Measurements from ENCODE around the gene USP15.

The USP15 gene

DNA sequence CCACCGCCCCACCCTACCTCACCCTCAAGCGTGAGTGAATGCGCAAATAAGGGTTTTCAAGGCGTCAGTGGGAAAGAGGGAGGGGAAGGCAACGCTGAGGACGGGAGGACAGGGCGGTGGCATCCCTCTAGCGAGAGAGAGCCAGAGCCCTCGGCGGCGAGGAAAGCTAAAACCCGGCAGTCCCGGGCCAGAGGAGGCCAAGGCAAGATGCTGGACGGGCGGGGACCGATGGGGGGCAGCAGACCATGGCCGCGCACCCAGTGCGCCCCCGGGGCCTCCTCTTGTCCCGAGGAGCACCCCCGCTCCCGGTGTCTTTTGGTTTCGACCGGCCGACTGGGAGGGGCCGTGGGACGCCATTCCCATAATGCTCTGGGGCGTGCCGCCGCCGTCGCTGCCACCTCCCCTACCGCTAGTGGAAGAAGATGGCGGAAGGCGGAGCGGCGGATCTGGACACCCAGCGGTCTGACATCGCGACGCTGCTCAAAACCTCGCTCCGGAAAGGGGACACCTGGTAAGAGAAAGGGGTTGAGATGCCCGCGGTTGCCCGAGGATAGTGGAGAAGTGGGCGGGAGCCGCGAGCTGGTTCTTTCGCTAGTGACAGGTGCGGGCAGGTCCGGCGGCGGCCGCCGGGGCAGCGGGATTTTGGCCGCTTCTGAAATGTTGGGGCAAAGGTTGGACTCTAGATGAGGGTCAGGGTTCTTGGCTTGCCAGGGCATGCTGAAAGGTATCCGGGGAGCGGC is at the start of gene USP15:
Gene USP15 (plus strand): TSS at position 412 of the 740 bp plus-strand sequence. CDS start 11 bp downstream, at position 423.
- DNase-seq, result peak; percentile 98

DNA sequence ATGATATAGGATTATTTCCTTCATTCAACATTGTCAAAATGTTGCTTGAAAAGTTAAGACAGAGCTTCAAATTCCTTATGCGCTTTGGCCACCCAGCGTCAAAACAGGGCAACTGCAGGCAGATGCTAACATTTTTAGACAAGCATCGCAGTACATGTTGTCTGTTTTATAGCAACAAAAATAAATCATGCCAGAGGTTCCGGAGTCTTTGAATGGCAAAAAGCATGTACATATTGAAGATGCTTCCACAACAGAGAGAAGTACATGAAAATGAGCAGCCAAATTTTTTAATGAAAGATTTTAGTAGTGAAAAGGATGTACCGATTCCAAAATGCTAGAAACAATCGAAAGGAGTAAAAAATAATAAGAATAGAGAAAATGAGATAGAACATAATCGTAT is 49.8 kb upstream of the USP15 start:
- peak; percentile 52 for DNase-seq

DNA sequence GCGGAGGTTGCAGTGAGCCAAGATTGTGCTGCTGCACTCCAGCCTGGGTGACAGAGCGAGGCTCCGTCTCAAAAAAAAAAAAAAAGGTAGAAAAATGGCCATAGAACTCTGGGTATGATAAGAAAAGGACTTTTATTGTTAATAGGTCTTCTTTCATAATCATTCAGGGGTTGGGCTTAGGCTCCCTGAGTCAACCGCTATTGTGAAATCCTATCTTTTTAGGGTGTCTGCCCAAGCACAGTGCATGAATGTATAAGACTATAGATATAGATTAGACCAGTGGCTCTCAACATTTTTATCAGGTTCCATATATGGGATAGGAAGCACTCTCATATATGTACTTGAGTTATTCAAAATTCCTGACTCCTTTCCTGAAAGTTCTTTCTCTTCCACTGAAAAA is 48.7 kb upstream of the USP15 start:
- DNase-seq, result no peak

DNA sequence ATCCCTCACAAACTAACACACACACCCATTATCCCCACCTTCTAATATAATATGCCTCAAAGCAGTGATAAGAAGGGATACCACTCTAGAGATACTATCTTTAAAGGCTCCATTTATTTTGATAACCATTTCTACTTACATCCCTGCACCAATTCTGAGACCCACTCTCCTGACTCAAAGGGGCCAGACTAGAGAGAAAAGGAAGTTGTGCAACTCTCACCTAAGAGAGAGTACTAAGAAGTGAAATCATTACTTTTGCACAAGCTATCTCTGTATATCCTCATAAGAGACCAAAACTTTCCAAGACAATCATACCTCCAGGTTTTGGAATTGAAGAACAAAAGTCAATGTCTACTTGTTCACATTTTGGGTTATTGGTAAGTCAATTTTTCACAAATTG is 45.4 kb upstream of the USP15 start:
- no peak for DNase-seq

DNA sequence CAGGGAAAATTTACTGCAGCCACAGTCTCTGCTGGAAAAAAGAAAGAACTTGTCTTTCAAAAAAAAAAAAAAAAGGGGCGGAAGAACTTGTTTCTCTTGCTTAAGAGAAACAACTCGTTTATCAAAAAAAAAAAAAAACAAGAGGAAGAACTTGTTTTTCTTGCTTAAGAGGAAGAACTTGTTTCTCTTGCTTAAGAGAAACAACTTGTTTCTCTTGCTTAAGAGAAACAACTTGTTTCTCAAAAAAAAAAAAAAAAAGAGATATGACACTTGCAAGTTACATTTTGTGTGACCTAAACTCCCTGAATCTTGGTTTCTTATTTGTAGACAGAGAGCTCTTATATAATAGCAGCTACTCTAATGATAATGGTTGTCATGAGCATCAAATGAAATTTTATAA is 44.7 kb upstream of the USP15 start:
- DNase-seq, result no peak

DNA sequence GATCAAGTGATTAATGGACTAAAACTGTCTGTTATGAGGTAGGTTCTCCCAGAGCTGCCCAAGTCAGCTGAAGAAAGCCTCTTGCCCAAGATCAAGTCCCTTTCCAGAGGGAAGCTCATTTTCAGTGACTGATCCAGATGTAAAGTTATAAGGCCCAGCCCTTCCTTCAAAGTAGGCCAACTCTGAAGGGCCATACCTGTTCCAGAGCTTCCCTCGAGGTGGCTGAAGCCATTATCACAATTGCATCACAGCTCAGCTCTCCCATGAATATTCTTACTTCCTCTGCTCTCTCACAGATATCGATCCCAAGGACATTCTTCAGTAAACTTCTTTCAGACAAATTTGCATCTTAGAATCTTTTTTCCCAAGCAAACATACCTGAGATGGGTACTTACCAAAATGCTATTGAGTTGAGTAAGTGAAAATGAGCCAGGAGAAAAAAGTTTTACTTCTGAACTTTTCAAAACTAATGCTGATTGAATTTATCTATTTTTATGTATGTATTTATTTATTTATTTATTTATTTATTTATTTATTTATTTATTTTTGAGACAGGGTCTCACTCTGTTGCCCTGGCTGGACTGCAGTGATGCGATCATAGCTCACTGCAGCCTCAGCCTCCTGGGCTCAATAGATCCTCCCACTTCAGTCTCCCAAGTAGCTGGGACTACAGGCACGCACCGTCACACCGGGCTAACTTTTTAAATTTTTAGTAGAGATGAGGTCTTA is 42.6 kb upstream of the USP15 start:
- no peak for DNase-seq

DNA sequence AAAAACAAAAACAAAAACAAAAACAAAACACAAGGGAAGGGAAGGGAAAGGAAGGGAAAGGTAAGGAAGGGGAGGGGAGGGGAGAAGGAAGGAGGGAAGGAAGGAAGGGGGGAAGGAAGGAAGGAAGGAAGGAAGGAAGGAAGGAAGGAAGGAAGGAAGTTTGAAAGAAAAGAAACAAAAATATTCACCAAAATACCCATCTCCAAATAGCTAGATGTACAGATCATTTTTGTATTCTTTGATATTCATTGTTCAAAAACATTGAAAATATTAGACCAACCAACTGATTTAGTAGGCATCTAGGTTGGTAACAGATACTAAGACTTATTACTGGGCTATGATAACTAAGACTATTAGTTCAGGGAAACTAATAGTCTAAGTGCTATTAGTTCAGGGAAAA is 39.1 kb upstream of the USP15 start:
- no peak for DNase-seq

DNA sequence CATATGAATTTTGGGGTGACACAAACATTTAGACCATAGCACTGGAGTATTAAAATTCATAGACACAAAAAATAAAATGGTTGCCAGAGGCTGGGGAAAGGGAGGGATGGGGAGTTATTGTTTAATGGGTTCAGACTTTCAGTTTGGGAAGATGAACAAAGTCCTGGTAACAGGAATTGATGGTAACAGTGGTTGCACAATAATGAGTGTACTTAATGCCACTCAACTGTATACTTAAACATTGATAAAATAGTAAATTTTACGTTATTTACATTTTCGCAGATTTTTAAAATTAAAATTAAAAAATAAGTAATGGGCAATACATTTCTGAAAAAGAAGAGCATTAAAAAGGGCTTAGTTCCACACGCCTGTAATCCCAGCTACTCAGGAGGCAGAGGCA is 35.6 kb upstream of the USP15 start:
- no peak for DNase-seq

DNA sequence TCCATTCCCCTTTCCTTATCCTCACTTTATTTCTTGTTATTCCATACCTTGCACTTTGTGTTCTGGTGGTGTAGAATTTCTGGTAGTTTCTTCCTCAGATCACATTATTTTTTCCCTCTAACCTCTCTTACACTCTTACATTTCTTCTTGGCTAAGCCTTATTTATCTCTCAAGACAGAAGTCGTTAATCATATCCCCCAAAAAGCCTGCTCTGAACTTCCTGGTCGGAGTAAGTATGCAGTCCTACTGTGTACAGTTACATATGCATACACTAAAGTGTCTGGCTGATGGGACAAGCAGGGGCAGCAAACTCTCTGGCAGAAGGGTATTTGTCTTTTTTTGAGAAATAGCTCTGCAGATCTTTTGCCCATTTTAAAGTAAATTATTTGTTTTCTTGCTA is 33.1 kb upstream of the USP15 start:
- DNase-seq, result no peak

DNA sequence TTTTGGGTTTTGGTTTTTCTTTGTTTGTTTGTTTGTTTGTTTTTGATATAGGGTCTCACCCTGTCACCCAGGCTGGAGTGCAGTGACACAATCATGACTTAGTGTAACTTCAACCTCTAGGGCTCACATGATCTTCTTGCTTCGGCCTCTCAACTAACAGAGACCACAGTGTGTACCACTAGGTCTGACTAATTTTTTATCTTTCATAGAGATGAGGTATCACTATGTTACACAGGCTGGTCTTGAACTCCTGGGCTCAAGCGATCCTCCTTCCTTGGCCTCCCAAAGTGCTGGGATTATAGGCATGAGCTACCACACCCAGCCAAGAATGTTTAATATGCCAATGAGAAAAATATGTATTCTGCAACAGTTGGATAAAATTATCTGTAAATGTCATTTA is 29.6 kb upstream of the USP15 start:
- no peak for DNase-seq

DNA sequence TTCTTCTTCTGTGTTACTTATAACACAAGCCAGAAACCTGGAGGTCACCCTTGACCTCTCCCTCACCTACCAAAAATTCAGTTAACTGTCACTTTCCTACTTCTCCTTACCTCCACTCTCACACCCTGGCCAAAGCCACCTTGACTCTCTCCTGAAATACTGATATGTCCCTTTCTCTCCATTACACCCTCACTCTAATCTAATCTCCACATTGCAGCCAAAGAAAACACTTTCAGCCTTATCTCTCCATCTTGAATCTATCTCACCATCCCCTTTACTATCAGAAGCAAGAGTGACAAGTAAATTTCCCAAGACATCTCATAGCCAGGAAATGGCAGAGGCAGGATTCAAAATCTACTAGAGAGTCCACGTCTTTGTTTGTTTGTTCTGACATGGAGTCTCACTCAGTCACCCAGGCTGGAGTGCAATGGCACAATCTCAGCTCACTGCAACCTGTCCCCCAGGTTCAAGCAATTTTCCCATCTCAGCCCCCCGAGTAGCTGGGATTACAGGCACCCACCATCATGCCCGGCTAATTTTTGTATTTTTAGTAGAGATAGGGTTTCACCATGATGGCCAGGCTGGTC is 28.0 kb upstream of the USP15 start:
- no peak for DNase-seq

DNA sequence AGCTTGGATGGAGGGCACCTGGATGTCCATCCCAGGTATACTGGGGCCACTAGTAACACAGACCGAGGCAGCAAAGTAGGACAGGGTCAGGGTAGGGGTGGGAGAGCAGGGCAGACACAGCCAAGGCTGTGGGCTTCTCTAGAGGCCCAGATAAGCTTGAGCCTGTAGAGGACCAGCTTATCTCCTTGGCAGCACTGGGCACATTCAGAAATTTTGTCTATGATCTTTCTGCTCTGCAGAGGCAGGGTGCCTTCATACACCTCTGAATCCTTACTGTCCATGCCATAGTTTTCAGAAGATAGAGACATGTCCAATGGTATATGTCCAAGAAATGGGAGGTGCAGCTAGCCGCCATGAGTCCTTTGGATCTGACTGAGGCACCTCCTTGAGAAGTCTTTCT is 26.4 kb upstream of the USP15 start:
- DNase-seq, result no peak

DNA sequence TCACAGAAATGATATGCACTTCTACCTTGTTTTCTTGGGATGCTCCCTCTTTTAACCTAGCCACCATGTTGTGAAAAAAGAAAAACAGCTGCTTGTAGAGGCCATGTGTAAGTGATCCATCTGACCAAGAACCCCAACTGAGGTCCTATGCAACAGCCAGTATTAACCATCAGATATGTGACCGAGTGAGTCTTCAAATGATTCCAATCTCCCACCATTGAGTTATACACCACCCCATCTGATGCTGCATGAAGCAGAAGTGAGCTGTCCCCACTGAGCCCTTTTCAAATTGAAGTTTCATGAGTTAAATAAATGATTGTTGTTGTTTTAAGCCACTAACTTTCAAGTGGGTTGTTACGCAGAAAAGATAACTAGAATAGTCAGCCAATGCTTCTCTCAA is 20.6 kb upstream of the USP15 start:
- DNase-seq, result no peak

DNA sequence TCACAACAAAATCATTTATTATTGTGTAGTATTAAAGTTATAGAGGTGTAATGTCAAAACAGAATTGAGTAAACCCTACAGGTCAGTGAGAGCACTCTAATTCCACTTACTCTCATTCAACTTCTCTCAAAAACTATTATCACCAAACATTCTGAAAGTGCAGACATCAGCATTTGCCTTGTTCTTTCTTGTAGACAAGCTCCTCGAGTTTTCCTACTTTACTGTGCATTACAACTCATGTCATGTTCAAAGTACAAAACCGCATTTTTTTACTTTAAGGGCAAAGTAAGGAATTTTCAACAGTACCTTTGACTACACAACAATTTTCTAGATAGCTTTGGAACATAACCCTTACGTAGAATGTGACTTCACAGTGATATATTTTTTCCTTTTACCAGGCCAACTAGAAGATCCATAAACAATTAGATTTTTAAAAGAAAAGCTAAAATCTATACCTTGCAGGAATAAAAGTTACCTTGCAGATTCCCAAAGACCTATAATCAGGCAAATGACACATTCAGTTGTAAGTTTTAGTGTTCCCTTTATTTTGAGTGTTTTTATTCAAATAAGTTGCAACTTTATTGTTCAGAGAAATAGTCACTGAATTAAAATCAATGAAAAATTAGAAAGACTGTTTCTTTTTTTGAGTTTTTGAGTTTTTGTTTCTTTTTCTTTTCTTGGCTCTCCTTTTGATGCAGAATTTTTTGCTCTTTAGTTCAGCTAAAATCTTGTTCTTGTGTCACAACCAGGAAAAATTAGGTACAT is 12.7 kb upstream of the USP15 start:
- no peak for DNase-seq

DNA sequence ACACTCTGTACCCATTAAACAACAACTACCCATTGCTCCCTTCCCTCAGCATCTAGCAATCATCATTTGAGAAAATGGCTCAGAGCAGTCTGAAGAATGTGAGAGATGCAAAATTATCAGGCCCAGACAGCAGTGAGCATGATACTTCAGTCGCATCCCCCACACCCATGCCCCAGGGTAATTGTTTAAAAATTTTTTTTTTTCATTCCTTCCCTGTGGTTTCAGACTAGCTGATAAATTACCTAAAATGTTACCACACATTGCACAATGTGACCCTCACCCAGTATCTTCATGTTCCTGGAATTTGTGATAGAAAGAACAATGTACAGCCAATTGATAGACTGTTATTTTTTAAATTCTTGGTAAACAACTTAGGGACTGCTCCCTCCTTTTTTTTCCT is 11.3 kb upstream of the USP15 start:
- no peak for DNase-seq

DNA sequence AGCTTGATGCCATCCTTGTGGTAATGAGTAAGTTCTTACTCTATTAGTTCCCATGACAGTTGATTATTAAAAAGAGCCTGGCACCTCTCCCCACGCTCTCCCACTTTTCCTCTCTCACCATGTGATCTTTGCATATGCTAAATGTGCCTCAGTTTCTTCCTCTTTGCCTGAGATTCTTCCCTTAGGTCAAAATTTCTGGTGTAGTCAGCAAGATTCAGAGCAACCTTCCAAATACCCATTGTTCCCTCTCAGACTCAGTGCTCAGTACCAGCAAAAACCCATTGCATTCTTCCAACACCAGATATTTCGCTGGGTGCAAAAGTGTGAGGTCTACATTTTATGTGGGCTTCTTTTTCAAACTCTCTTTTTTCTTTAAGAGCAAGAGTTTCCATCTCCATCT is 10.8 kb upstream of the USP15 start:
- no peak for DNase-seq

DNA sequence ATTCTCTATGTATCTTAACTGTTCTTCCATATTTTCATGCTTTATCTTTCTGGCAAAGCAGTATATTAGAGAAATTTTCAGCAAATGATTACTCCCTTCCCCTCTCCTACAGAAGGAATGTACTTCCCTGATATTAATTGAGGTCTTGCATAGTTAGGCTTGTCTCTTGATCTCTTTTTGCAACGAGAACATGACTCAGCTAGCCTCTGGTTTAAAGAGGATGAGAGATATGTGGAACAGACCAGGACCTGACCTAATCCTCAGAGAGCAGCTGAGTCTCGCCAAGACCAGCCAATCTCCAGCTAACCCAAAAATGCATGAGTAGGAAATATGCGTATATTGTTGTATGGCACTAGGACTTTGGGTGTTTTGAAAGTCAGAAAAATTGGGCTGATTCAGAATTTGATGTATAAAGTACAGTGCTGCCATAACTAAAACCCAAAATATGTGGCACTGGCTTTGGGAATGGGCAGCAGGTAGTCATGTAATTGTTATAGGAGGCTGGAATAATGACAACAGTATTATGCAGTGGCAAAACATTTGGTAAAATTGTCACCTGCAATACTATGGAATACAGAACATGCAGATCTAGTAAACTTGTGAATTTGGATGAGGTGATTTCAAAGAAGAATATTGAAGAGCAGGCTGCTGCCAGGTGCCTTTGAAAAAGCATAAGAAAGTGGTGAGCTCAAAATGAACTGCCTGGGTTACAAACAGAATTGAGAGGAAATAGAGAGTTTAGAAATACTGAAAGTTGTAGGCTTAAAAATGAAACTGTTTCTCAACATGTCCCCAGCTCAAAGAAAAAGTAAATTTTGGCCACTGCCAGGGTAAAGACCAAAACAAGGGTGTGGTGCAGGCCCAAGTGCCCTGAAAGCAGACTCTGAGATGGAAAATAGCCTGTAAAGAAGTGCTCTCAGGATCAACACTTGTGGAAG is 9.3 kb upstream of the USP15 start:
- no peak for DNase-seq

DNA sequence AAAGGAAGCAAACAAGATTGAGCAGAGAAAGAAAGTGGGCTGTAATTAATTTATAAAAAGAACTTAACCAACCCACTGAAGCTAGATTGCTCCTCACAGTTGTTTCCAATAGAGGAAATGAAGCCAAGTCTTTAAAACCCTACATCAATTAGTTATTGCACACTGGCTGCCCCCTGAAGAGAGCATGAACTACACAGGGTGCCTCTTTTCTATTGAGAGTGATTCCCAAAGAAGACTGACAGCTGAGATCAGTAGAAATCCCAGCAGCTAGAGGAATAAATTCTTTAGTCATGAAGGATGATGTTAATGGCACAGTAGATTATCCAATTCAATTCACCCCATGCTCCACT is 8.6 kb upstream of the USP15 start:
- no peak for DNase-seq

DNA sequence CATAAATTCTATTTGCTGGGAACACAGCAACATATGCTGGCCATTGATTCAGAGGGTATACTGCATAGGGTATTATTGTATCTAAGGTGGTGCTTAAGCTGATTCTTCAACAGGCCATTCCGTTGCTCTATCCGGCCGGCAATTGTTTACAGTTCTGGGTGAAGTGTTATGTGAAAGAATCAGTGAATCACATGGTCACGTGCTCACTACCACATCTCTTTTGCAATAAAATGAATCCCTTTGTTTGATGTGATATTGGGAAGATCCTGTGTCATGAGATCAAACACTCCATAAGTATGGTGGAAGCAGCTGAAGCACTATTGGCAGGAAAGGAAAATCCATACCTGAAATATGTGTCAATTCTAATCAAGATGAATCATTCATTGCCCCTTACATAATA is 7.6 kb upstream of the USP15 start:
- DNase-seq, result no peak

DNA sequence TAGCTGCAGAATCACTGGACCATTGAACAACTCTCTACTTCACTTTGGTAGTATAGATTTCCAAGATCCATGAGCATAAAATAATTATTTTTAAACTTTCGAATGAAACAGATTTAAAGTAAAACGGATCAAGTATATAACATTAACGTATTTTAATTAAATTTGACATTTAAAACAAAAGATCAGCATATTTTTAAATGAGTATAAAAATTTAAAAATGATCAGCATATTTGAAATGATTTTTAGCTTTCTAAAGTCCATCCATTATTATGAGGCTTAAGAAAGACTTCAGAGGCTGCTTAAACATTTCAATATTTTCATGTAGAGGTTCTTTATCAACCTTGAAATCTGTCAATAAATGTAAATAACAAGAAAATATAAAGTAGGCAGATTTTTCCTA is 5.2 kb upstream of the USP15 start:
- DNase-seq, result no peak

DNA sequence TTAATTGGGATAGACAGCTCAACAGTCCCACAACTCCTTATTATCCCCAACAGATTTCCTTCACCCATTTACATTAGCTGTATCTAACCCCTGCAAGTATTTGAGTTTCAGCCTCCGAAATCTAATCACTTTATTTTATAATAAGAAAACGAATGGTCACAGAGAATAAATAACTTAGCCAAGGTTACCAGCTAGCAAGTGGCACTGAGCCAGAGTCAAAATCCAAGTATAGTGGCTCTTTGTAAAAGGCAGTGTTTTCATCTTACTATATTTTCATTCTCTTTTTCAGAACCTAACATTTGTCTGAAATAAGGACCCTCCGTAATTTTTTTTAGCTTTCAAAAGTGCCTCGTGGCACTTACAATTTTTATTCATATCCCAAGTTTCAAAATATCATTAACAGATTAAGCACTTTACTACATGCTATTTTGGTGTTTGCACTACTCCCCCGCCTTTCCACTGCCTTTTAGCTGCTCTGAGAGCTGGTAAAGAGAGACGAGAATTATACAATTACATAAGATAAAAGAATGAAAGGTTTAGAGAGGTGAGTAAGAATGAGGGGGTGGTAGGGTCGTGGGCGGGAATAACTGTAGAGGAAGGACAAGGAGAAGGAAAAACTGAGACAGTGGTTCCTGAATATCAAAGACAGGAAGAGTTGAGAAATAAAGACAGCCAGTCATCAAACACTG is 3.7 kb upstream of the USP15 start:
- no peak for DNase-seq

DNA sequence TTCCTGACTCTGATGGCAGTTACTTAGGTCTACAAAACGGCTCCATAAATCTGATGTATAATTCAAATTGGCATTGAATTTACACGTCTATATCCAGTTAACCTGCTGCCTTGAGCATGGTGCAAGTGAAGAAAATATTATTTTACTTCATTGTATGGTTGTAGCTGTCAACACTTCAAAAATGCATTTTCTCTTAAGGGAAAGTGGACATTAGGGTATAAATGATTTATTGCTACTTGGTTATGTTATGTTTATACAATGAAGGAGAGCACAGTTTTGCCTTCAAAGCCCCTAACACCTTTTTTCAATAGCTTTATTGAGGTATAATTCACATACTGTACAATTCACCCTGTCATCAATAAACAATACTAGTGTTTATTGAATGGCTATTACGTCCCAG is 2.0 kb upstream of the USP15 start:
- DNase-seq, result no peak
